Activated T-cell treated with anti-CD3 and anti-CD28 coated beads, Interleukin-2, amount 50 U/mL, for 72 hours (primary cell): ENCODE results near the gene MEPE. TPM values are rescaled to one million over a fixed set of nuclear protein-coding genes. Genes with fewer than 3 reads are reported as not detected.
A peak's percentile ranks its signal among the peaks of the same experiment; 100 is the strongest.

ENCODE experiments used
- ATAC-seq, 2 donors: fragments of 150-1000 bp; cut with Tn5 transposase; replicated peaks in 1 of 2; 2 replicates each; pipeline ENCODE4 v1.10.0; 2021; ENCODE audit warnings: moderate library complexity in 2 of 2, mild to moderate bottlenecking in 1 of 2
- DNase-seq, 2 donors: peaks; one replicate each; pipeline ENCODE4 v3.0.0; 2021 to 2022; ENCODE audit warnings: mixed read lengths in 1 of 2
- H3K27ac Mint-ChIP-seq: one replicate; pipeline ENCODE4 v1.8.0; 2022; ENCODE audit warnings: mild to moderate bottlenecking, moderate library complexity, mixed read lengths
- H3K27me3 Mint-ChIP-seq: one replicate; pipeline ENCODE4 v1.8.0; 2022; ENCODE audit warnings: low read depth, mixed read lengths
- H3K36me3 Mint-ChIP-seq, 2 donors: one replicate each; pipeline ENCODE4 v1.8.0; 2022; ENCODE audit warnings: mixed read lengths in 2 of 2, mild to moderate bottlenecking in 1 of 2; ENCODE audit not compliant: insufficient read depth in 2 of 2
- H3K4me1 Mint-ChIP-seq: one replicate; pipeline ENCODE4 v1.8.0; 2022; ENCODE audit warnings: low read depth, mixed read lengths
- H3K4me3 Mint-ChIP-seq, 2 donors: one replicate each; pipeline ENCODE4 v1.8.0; 2022; ENCODE audit warnings: mild to moderate bottlenecking in 2 of 2, mixed read lengths in 2 of 2, moderate library complexity in 2 of 2
- H3K9me3 Mint-ChIP-seq, 2 donors: one replicate each; pipeline ENCODE4 v1.8.0; 2022; ENCODE audit warnings: mixed read lengths in 2 of 2
- total RNA-seq, 2 donors: library from RNA; stranded (reverse); gene quantifications; one replicate each; pipeline ENCODE4 v1.2.3, GENCODE V29; 2022

Gene MEPE
- total RNA-seq, 2 donors from 2014 or later, result not detected

- Mint-ChIP-seq H3K4me1 (no peaks in the 10 kb centered on the region), H3K27ac (no peak overlapping the region), H3K36me3 (no peaks in the 10 kb centered on the region), H3K9me3 (peaks cover 2 to 4% of the 10 kb centered on the region in 2 donors), H3K4me3 (no peak overlapping the region), H3K27me3 (no peaks in the 10 kb centered on the region)
- no peak for ATAC-seq
- no peak for DNase-seq
Observed at GRCh38 chr4:87823200-87823599, 9.6 kb upstream of the MEPE start.

DNA sequence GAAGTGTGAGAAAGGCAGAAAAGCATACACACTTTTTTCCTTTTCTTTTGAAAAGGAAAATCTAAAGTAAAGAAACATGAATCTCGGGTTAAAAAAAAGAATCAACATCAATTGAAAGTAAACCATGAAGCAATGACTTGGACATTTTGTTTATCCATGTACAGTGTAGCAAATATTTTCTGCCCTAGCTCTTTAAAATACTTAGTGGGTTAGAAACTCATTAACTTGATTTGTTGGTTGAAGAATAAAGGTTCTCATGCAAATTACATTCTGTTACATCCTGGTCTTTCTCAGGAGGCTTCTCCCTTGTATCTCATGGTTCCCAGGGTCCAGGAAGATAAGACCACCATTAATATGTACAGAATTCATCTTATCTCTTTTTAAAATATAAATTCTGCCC lies 9.0 kb upstream of the MEPE start:
- Mint-ChIP-seq H3K4me3 (no peak overlapping the region), H3K36me3 (no peaks in the 10 kb centered on the region), H3K27ac (no peak overlapping the region), H3K9me3 (peaks cover 2 to 4% of the 10 kb centered on the region in 2 donors), H3K4me1 (no peaks in the 10 kb centered on the region), H3K27me3 (no peaks in the 10 kb centered on the region)
- DNase-seq (no peak), ATAC-seq (no peak)

- Mint-ChIP-seq H3K9me3 (peaks cover 2 to 4% of the 10 kb centered on the region in 2 donors), H3K4me1 (no peaks in the 10 kb centered on the region), H3K36me3 (no peaks in the 10 kb centered on the region), H3K4me3 (no peak overlapping the region), H3K27me3 (no peaks in the 10 kb centered on the region), H3K27ac (no peak overlapping the region)
- no peak for DNase-seq
- ATAC-seq, result no peak
Observed at GRCh38 chr4:87824352-87824751, 8.4 kb upstream of the MEPE start.

DNA sequence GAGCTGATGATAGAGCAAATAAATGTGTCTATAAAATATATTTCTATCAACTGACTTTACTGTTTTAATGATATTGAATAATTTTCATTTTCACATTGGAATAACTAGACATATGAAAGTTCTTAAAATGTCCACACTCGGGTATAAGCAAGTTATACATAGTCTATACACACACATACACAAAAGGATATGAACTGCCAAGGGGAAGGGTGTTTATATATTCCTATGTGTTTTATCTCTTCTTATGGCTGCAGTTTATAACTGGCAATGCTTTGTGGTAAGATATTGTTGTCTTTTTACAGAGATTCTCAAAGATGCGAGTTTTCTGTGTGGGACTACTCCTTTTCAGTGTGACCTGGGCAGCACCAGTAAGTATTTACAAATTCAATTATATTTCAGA lies 1.6 kb downstream of the MEPE start:
- Mint-ChIP-seq H3K9me3 (no peaks in the 10 kb centered on the region), H3K4me1 (no peaks in the 10 kb centered on the region), H3K36me3 (no peaks in the 10 kb centered on the region), H3K27me3 (peaks cover 15% of the 10 kb centered on the region), H3K4me3 (no peak overlapping the region), H3K27ac (no peak overlapping the region)
- ATAC-seq, result no peak
- DNase-seq, result no peak

DNA sequence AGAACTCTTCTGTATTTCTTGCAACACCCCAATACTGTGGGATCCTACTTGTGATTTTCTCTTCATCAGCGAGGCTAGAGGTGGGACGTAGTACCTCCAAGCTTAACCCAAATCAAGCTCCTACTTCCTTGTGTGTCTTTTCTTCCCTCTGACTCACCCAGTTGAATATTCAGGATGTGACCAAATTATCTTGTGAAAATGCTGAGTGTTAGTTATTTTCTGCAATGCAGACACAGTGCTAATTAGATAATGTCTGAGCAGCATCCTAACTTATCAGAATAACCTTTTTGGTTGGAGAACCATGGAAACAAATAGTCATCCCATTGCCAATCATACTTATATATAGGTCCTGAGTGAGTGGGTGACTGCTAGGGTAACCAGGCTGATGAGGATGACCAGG lies 2.4 kb downstream of the MEPE start:
- Mint-ChIP-seq H3K27ac (no peak overlapping the region), H3K36me3 (no peaks in the 10 kb centered on the region), H3K9me3 (no peaks in the 10 kb centered on the region), H3K27me3 (peaks cover 15% of the 10 kb centered on the region), H3K4me1 (no peaks in the 10 kb centered on the region), H3K4me3 (no peak overlapping the region)
- no peak for DNase-seq
- ATAC-seq, result no peak

DNA sequence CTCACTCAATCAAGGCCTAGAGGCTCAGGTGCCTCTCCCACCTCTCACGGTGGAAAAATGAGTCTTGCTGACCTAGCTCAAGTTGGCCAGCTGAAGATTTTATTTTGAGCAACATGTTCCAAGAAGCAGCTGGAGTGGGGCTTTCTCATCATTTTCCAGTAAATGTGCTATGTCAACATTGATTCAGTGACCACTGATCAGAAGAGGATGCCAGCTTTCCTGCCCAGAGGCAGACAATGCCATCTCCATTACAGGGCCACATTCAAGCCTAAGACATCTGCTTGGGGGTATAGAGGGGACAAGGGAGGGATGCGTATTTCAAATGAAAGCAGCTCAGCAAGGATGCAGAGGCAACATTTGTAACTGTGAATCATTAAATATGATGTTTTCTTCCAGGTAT lies 3.0 kb downstream of the MEPE start:
- peaks cover 15% of the 10 kb centered on the region for H3K27me3 Mint-ChIP-seq
- DNase-seq (no peak), ATAC-seq (no peak)
- H3K36me3 Mint-ChIP-seq, result no peaks in the 10 kb centered on the region
- no peak overlapping the region for H3K4me3 Mint-ChIP-seq
- no peak overlapping the region for H3K27ac Mint-ChIP-seq
- H3K9me3 Mint-ChIP-seq, result no peaks in the 10 kb centered on the region
- no peaks in the 10 kb centered on the region for H3K4me1 Mint-ChIP-seq

- no peak overlapping the region for H3K4me3 Mint-ChIP-seq
- no peaks in the 10 kb centered on the region for H3K4me1 Mint-ChIP-seq
- H3K36me3 Mint-ChIP-seq, result no peaks in the 10 kb centered on the region
Observed at GRCh38 chr4:87838205-87838604, 5.4 kb downstream of the MEPE start.

DNA sequence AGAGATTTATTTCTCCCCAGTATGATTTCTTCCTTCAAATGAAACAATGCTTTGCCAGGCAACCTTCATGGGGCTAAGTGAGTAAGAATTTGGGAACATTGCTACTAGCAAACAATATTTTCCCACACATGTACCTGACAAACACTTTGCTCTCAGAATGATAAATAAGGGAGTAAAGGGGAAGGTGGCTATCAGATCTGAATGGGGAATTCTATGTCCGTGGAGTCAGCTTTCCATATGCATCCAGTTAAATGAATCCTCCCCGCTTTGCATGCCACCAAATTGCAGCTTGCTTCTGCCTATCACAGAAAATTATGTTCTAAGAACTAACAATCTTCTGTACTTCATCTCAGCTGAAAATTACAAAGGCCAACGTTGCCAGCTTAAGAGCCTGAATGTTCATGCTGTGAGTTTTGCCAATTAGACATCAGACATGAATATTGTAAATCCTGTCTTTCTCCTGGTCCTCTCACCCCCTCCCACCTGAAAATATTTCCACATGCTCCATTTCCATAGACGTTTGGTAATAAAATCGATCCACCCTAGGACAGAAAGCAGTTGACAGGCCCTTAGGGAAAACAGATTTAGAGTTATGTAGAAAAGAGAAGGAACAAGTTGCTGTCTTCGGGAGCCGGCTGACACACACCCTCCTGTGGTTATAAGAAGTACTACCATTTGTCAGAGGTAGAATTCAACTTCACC lies 6.3 kb downstream of the MEPE start:
- Mint-ChIP-seq H3K27ac (no peak overlapping the region), H3K36me3 (no peaks in the 10 kb centered on the region), H3K9me3 (no peaks in the 10 kb centered on the region), H3K27me3 (peaks cover 8% of the 10 kb centered on the region), H3K4me1 (no peaks in the 10 kb centered on the region), H3K4me3 (no peak overlapping the region)
- DNase-seq, result peak; percentile 5 to 6
- ATAC-seq, result no peak

More at GRCh38 chr4:87838205-87838604, 5.4 kb downstream of the MEPE start:
- DNase-seq (no peak), ATAC-seq (no peak)
- H3K27ac Mint-ChIP-seq, result peak overlapping the region; percentile 19
- peaks cover 8% of the 10 kb centered on the region for H3K27me3 Mint-ChIP-seq
- no peaks in the 10 kb centered on the region for H3K9me3 Mint-ChIP-seq

DNA sequence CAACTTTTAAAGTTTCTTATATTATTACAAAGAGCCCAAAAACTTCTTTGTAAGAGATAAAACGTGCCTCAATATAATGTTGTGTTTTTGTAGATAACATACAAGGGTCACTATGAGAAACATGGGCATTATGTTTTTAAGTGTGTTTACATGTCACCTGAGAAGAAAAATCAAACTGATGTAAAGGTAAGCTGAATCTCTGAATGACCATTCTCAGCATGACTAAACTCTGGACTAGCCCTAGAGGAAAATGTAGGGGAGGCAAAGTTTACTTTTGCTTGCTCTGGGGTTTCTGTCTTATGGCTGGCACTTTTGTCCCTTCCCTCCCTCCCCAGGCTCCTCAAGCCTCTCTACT lies 6.8 kb downstream of the MEPE start:
- Mint-ChIP-seq H3K27me3 (peaks cover 8% of the 10 kb centered on the region), H3K27ac (no peak overlapping the region), H3K4me3 (no peak overlapping the region), H3K4me1 (no peaks in the 10 kb centered on the region), H3K36me3 (no peaks in the 10 kb centered on the region), H3K9me3 (no peaks in the 10 kb centered on the region)
- ATAC-seq, result no peak
- no peak for DNase-seq

- H3K9me3 Mint-ChIP-seq, result no peaks in the 10 kb centered on the region
- no peak for ATAC-seq
Observed at GRCh38 chr4:87840149-87840548, 7.4 kb downstream of the MEPE start.

GRCh38 chr4:87843936-87844335 lies 11.2 kb downstream of the MEPE start:
- Mint-ChIP-seq H3K4me1 (peaks cover 4% of the 10 kb centered on the region), H3K27ac (no peak overlapping the region), H3K9me3 (no peaks in the 10 kb centered on the region), H3K27me3 (no peaks in the 10 kb centered on the region), H3K4me3 (no peak overlapping the region), H3K36me3 (no peaks in the 10 kb centered on the region)
- DNase-seq (no peak), ATAC-seq (no peak)

More at GRCh38 chr4:87840149-87840548, 7.4 kb downstream of the MEPE start:
- no peak overlapping the region for H3K4me3 Mint-ChIP-seq
- DNase-seq, result no peak
- no peaks in the 10 kb centered on the region for H3K36me3 Mint-ChIP-seq
- H3K4me1 Mint-ChIP-seq, result no peaks in the 10 kb centered on the region
- H3K27me3 Mint-ChIP-seq, result peaks cover 8% of the 10 kb centered on the region
- H3K27ac Mint-ChIP-seq, result no peak overlapping the region

- Mint-ChIP-seq H3K36me3 (no peaks in the 10 kb centered on the region), H3K9me3 (no peaks in the 10 kb centered on the region), H3K27me3 (no peaks in the 10 kb centered on the region), H3K4me1 (peaks cover 10% of the 10 kb centered on the region), H3K4me3 (no peak overlapping the region), H3K27ac (no peak overlapping the region)
- ATAC-seq (no peak), DNase-seq (no peak)
Observed at GRCh38 chr4:87844452-87844851, 11.7 kb downstream of the MEPE start.

DNA sequence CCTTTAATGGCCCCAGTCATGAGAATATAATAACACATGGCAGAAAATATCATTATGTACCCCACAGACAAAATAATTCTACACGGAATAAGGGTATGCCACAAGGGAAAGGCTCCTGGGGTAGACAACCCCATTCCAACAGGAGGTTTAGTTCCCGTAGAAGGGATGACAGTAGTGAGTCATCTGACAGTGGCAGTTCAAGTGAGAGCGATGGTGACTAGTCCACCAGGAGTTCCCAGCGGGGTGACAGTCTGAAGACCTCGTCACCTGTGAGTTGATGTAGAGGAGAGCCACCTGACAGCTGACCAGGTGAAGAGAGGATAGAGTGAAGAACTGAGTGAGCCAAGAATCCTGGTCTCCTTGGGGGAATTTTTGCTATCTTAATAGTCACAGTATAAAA lies 13.5 kb downstream of the MEPE start:
- ATAC-seq, result no peak
- Mint-ChIP-seq H3K36me3 (no peaks in the 10 kb centered on the region), H3K9me3 (no peaks in the 10 kb centered on the region), H3K4me3 (no peak overlapping the region), H3K27ac (no peak overlapping the region), H3K4me1 (peaks cover 10% of the 10 kb centered on the region), H3K27me3 (no peaks in the 10 kb centered on the region)
- no peak for DNase-seq

- Mint-ChIP-seq H3K36me3 (no peaks in the 10 kb centered on the region), H3K4me3 (peak overlapping the region; percentile 60 to 68), H3K4me1 (peaks cover 10% of the 10 kb centered on the region), H3K27me3 (peaks cover 3% of the 10 kb centered on the region), H3K27ac (no peak overlapping the region), H3K9me3 (no peaks in the 10 kb centered on the region)
- DNase-seq, result peak; percentile 33 to 39
- peak; percentile 83 to 95 for ATAC-seq
Observed at GRCh38 chr4:87848622-87849351, 16.0 kb downstream of the MEPE start.
